Osteocyte (in vitro differentiated cells): ENCODE measurements around the gene RFX7. TPM values are rescaled to one million over a fixed set of nuclear protein-coding genes. Genes with fewer than 3 reads are reported as not detected.
"Not testable (repeated sequence)": the region's sequence is repeated elsewhere in the genome, so short reads cannot be mapped to it uniquely, and the experiment has no call there.

Experiments used
- DNase-seq: peaks from one replicate; pipeline ENCODE4 v3.0.0; 2021; ENCODE audit warnings: mixed read lengths; ENCODE audit not compliant: unreplicated experiment; ENCODE audit errors: extremely low spot score
- H3K27ac Mint-ChIP-seq: one replicate; pipeline ENCODE4 v1.8.0; 2021; ENCODE audit warnings: mild to moderate bottlenecking, mixed read lengths; ENCODE audit not compliant: unreplicated experiment
- H3K27me3 Mint-ChIP-seq: one replicate; pipeline ENCODE4 v1.8.0; 2021; ENCODE audit warnings: mixed read lengths; ENCODE audit not compliant: unreplicated experiment
- H3K36me3 Mint-ChIP-seq: one replicate; pipeline ENCODE4 v1.8.0; 2021; ENCODE audit warnings: mixed read lengths; ENCODE audit not compliant: unreplicated experiment
- H3K4me1 Mint-ChIP-seq: one replicate; pipeline ENCODE4 v1.8.0; 2021; ENCODE audit warnings: mixed read lengths; ENCODE audit not compliant: unreplicated experiment
- H3K4me3 Mint-ChIP-seq: one replicate; pipeline ENCODE4 v1.8.0; 2021; ENCODE audit warnings: mild to moderate bottlenecking, moderate library complexity, mixed read lengths; ENCODE audit not compliant: unreplicated experiment
- H3K9me3 Mint-ChIP-seq: one replicate; pipeline ENCODE4 v1.8.0; 2021; ENCODE audit warnings: mixed read lengths; ENCODE audit not compliant: unreplicated experiment
- total RNA-seq: library from RNA; stranded (reverse); gene quantifications from 2 replicates; pipeline ENCODE4 v1.2.1, GENCODE V29; 2021
- TF ChIP-seq, protein P1 (sequence below): fragments of 200-600 bp; sonication (generic); IDR thresholded peaks from 2 replicates; pipeline ENCODE4 v1.5.0; 2021; ENCODE audit warnings: antibody characterized with exemption, mild to moderate bottlenecking, moderate library complexity

The RFX7 gene
- total RNA-seq, 1 donor from 2014 or later: 20.2 TPM

DNA sequence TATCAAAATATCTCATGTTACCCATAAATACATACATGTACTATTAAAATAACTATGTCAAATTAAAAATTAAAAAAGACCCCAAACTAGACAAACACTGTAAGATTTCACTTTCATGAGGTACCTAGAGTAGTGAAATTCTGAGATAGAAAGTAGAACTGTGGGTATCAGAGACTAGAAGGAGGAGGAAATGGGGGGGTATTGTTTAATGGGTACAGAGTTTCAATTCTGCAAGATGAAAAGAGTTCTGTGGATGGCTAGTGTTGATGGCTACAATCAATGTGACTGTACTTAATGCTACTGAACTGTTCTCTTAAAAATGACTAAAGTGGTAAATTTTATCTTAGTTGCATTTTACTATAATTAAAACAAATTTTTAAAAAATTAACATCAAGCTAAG, 36.6 kb downstream of the RFX7 start:
- Mint-ChIP-seq H3K9me3 (peaks cover 22% of the 10 kb centered on the region), H3K27me3 (no peaks in the 10 kb centered on the region), H3K4me3 (no peak overlapping the region), H3K27ac (no peak overlapping the region), H3K36me3 (peaks cover 19% of the 10 kb centered on the region), H3K4me1 (peaks cover 42% of the 10 kb centered on the region)
- TF ChIP-seq, protein P1, sequence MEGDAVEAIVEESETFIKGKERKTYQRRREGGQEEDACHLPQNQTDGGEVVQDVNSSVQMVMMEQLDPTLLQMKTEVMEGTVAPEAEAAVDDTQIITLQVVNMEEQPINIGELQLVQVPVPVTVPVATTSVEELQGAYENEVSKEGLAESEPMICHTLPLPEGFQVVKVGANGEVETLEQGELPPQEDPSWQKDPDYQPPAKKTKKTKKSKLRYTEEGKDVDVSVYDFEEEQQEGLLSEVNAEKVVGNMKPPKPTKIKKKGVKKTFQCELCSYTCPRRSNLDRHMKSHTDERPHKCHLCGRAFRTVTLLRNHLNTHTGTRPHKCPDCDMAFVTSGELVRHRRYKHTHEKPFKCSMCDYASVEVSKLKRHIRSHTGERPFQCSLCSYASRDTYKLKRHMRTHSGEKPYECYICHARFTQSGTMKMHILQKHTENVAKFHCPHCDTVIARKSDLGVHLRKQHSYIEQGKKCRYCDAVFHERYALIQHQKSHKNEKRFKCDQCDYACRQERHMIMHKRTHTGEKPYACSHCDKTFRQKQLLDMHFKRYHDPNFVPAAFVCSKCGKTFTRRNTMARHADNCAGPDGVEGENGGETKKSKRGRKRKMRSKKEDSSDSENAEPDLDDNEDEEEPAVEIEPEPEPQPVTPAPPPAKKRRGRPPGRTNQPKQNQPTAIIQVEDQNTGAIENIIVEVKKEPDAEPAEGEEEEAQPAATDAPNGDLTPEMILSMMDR: no peak
- no peak for DNase-seq

DNA sequence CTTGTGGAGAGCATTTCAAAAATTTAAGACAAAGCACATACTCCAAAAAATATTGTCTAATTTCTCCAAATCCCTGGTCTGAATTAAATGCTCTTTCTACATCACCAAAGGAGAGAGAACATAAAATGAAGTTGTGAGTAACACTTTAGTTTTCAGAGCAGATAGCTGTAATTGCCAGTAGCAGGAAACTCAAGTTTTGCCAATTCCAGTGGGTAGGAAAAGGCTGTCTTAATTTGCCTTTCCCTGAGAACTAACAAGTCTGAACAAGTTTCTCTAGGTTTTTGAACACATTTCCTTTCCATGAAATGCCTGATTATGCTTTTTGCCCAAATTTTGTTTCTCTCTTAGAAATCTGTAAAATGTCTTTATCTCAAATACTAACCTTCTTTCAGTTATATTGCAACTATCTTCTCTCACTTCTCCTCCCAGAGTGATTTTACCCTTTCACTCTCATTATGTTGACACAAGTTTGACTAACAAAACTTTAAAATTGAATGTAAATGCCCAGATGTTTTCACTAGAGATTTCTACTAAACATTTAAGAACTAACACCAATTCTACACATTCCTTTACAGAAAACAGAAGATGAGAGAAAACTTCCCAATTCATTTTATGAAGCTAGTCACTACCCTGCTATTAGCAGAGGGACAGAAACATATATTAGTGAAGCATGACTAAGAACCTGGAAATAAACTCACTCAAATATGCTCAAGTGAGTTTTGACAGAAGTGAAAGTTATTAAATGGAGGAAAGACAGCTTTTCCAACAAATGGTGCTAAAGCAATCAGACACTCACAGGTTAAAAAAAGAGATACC, 38.4 kb downstream of the RFX7 start:
- Mint-ChIP-seq H3K4me1 (peaks cover 42% of the 10 kb centered on the region), H3K27ac (peak overlapping the region; percentile 68), H3K4me3 (no peak overlapping the region), H3K9me3 (peaks cover 4% of the 10 kb centered on the region), H3K36me3 (peaks cover 4% of the 10 kb centered on the region), H3K27me3 (no peaks in the 10 kb centered on the region)
- TF ChIP-seq, protein P1: no peak
- no peak for DNase-seq

DNA sequence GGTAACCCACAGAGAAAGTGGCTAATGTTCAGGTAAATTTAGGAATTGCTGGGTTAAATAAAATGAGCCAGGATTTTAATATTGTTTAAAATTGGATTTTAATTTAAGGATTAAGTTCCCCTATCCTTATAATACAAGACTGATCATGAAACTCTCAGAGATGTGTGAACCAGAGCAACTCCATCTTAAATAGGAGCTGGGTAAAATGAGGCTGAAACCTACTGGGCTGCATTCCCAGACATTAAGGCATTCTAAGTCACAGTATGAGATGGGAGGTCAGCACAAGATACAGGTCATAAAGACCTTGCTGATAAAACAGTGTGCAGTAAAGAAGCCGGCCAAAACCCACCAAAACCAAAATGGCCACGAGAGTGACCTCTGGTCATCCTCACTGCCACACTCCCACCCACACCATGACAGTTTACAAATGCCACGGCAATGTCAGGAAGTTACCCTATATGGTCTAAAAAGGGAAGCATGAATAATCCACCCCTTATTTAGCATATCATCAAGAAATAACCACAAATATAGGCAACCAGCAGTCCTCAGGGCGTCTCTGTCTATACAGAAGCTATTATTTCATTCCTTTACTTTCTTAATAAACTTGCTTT, 40.3 kb downstream of the RFX7 start:
- DNase-seq, H3K27ac Mint-ChIP-seq, H3K36me3 Mint-ChIP-seq, H3K9me3 Mint-ChIP-seq, H3K27me3 Mint-ChIP-seq, H3K4me3 Mint-ChIP-seq: not testable (repeated sequence)
- peaks cover 42% of the 10 kb centered on the region for H3K4me1 Mint-ChIP-seq

DNA sequence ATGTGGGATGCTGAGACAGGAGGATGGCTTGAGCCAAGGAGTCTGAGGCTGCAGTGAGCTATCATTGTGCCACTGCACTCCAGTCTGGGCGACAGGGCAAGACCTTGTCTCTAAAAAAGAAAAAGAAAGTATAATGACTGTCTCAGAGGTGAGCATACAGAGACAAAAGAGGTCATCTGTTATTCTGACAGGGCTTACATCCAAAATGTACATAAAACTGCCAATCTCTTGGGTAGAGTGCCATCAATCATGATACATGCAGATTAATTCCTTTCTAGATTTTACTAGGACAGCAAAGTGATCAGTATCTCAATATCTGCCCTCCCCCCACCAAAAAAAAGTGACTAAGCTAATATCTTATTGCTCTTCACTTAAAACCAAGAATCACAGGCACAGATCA, 41.0 kb downstream of the RFX7 start:
- Mint-ChIP-seq H3K4me1 (peaks cover 39% of the 10 kb centered on the region), H3K27ac (no peak overlapping the region), H3K36me3 (peaks cover 5% of the 10 kb centered on the region), H3K27me3 (no peaks in the 10 kb centered on the region), H3K4me3 (no peak overlapping the region), H3K9me3 (no peaks in the 10 kb centered on the region)
- no peak for DNase-seq
- TF ChIP-seq, protein P1: no peak

DNA sequence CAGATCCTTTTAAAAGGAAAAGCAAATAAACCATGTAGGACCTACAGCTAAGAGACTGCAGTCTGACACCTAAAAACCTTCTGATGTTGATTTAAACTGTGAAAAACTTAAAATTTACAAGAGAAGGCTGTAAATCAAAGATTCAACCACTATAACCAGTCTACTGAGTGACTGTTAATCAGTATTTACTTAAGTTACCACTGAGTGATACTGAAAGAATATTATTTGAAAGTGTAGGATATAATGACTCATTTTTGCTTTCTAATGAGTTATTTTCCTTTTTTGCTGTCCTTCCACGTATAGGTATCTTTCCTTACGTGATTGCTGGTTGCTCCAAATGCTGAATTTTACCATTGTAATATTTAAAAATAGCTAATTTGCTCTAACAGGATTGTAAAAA, 44.6 kb downstream of the RFX7 start:
- peaks cover 7% of the 10 kb centered on the region for H3K36me3 Mint-ChIP-seq
- no peak for DNase-seq
- H3K27me3 Mint-ChIP-seq: no peaks in the 10 kb centered on the region
- TF ChIP-seq, protein P1: no peak
- H3K4me1 Mint-ChIP-seq: peaks cover 23% of the 10 kb centered on the region
- H3K27ac Mint-ChIP-seq: no peak overlapping the region
- no peak overlapping the region for H3K4me3 Mint-ChIP-seq
- no peaks in the 10 kb centered on the region for H3K9me3 Mint-ChIP-seq
